ENCODE results near the gene GMPPA.
A peak's percentile ranks its signal among the peaks of the same experiment; 100 is the strongest.

The GMPPA gene

GRCh38 chr2:219460424-219460926, 38.2 kb upstream of the GMPPA start:
- 0 out of 2 replicates have a peak, but pooled peaks cover 10% of the 10 kb centered on the region for H3K36me3 ChIP-seq (ENCODE audit: insufficient read depth, low read depth, low read length)
- H3K9ac ChIP-seq (ENCODE audit: low read depth, low read length), result no peak overlapping the region; the same call in 1 of the 2 replicates
- H3K4me3 ChIP-seq (ENCODE audit: low read length), result peak overlapping the region; percentile 8; the same call in 1 of the 2 replicates
- peak overlapping the region; percentile 63 for H3K27ac ChIP-seq (ENCODE audit: low read length)
- H3K9me3 ChIP-seq (ENCODE audit: insufficient read depth, low read depth, low read length), result no peaks in the 10 kb centered on the region
- peaks cover 6% of the 10 kb centered on the region; the same call in 1 of the 2 replicates for H3K27me3 ChIP-seq (ENCODE audit: insufficient read depth, low read length)
- H3K4me1 ChIP-seq (ENCODE audit: insufficient read depth, low read length), result peaks cover 29% of the 10 kb centered on the region

- Histone ChIP-seq H3K27ac (ENCODE audit: low read length) (peak overlapping the region; percentile 63), H3K36me3 (ENCODE audit: insufficient read depth, low read depth, low read length) (0 out of 2 replicates have a peak, but pooled peaks cover 10% of the 10 kb centered on the region), H3K9ac (ENCODE audit: low read depth, low read length) (no peak overlapping the region; the same call in 1 of the 2 replicates), H3K27me3 (ENCODE audit: insufficient read depth, low read length) (peaks cover 6% of the 10 kb centered on the region; the same call in 1 of the 2 replicates), H3K4me3 (ENCODE audit: low read length) (peak overlapping the region; percentile 8; the same call in 1 of the 2 replicates), H3K4me1 (ENCODE audit: insufficient read depth, low read length) (peaks cover 29% of the 10 kb centered on the region), H3K9me3 (ENCODE audit: insufficient read depth, low read depth, low read length) (no peaks in the 10 kb centered on the region)
Measured at GRCh38 chr2:219461047-219461514, 37.6 kb upstream of the GMPPA start.

GRCh38 chr2:219461669-219462068, 37.0 kb upstream of the GMPPA start:
- peaks cover 29% of the 10 kb centered on the region for H3K4me1 ChIP-seq (ENCODE audit: insufficient read depth, low read length)
- H3K27me3 ChIP-seq (ENCODE audit: insufficient read depth, low read length), result peaks cover 6% of the 10 kb centered on the region; the same call in 1 of the 2 replicates
- no peak overlapping the region for H3K9ac ChIP-seq (ENCODE audit: low read depth, low read length)
- H3K4me3 ChIP-seq (ENCODE audit: low read length), result no peak overlapping the region
- no peaks in the 10 kb centered on the region for H3K9me3 ChIP-seq (ENCODE audit: insufficient read depth, low read depth, low read length)
- H3K27ac ChIP-seq (ENCODE audit: low read length), result peak overlapping the region; percentile 26
- 0 out of 2 replicates have a peak, but pooled peaks cover 10% of the 10 kb centered on the region for H3K36me3 ChIP-seq (ENCODE audit: insufficient read depth, low read depth, low read length)

GRCh38 chr2:219462349-219462748, 36.3 kb upstream of the GMPPA start:
- peaks cover 29% of the 10 kb centered on the region for H3K4me1 ChIP-seq (ENCODE audit: insufficient read depth, low read length)
- H3K27me3 ChIP-seq (ENCODE audit: insufficient read depth, low read length), result peaks cover 6% of the 10 kb centered on the region; the same call in 1 of the 2 replicates
- no peak overlapping the region for H3K4me3 ChIP-seq (ENCODE audit: low read length)
- 0 out of 2 replicates have a peak, but pooled peaks cover 10% of the 10 kb centered on the region for H3K36me3 ChIP-seq (ENCODE audit: insufficient read depth, low read depth, low read length)
- no peak overlapping the region for H3K27ac ChIP-seq (ENCODE audit: low read length)
- H3K9ac ChIP-seq (ENCODE audit: low read depth, low read length), result no peak overlapping the region
- H3K9me3 ChIP-seq (ENCODE audit: insufficient read depth, low read depth, low read length), result no peaks in the 10 kb centered on the region

- no peaks in the 10 kb centered on the region for H3K9me3 ChIP-seq (ENCODE audit: insufficient read depth, low read depth, low read length)
- H3K27ac ChIP-seq (ENCODE audit: low read length), result no peak overlapping the region
- peaks cover 19% of the 10 kb centered on the region for H3K4me1 ChIP-seq (ENCODE audit: insufficient read depth, low read length)
- no peak overlapping the region for H3K4me3 ChIP-seq (ENCODE audit: low read length)
- H3K36me3 ChIP-seq (ENCODE audit: insufficient read depth, low read depth, low read length), result 0 out of 2 replicates have a peak, but pooled peaks cover 10% of the 10 kb centered on the region
- H3K9ac ChIP-seq (ENCODE audit: low read depth, low read length), result no peak overlapping the region
- H3K27me3 ChIP-seq (ENCODE audit: insufficient read depth, low read length), result peaks cover 6% of the 10 kb centered on the region; the same call in 1 of the 2 replicates
Measured at GRCh38 chr2:219464286-219465032, 34.2 kb upstream of the GMPPA start.

- 0 out of 2 replicates have a peak, but pooled peaks cover 10% of the 10 kb centered on the region for H3K36me3 ChIP-seq (ENCODE audit: insufficient read depth, low read depth, low read length)
- H3K9me3 ChIP-seq (ENCODE audit: insufficient read depth, low read depth, low read length), result no peaks in the 10 kb centered on the region
- no peak overlapping the region for H3K4me3 ChIP-seq (ENCODE audit: low read length)
- H3K27ac ChIP-seq (ENCODE audit: low read length), result no peak overlapping the region
- H3K4me1 ChIP-seq (ENCODE audit: insufficient read depth, low read length), result peaks cover 7% of the 10 kb centered on the region
- H3K9ac ChIP-seq (ENCODE audit: low read depth, low read length), result no peak overlapping the region
- no peaks in the 10 kb centered on the region for H3K27me3 ChIP-seq (ENCODE audit: insufficient read depth, low read length)
Measured at GRCh38 chr2:219465659-219466561, 32.8 kb upstream of the GMPPA start.

- no peaks in the 10 kb centered on the region for H3K9me3 ChIP-seq (ENCODE audit: insufficient read depth, low read depth, low read length)
- no peak overlapping the region for H3K4me3 ChIP-seq (ENCODE audit: low read length)
- H3K27ac ChIP-seq (ENCODE audit: low read length), result no peak overlapping the region
- H3K27me3 ChIP-seq (ENCODE audit: insufficient read depth, low read length), result no peaks in the 10 kb centered on the region
- H3K4me1 ChIP-seq (ENCODE audit: insufficient read depth, low read length), result no peaks in the 10 kb centered on the region
- H3K9ac ChIP-seq (ENCODE audit: low read depth, low read length), result no peak overlapping the region
- H3K36me3 ChIP-seq (ENCODE audit: insufficient read depth, low read depth, low read length), result 0 out of 2 replicates have a peak, but pooled peaks cover 8% of the 10 kb centered on the region
Measured at GRCh38 chr2:219466816-219467735, 31.6 kb upstream of the GMPPA start.

GRCh38 chr2:219467736-219468075, 31.0 kb upstream of the GMPPA start:
- H3K27ac ChIP-seq (ENCODE audit: low read length), result no peak overlapping the region
- H3K4me1 ChIP-seq (ENCODE audit: insufficient read depth, low read length), result no peaks in the 10 kb centered on the region
- no peak overlapping the region for H3K4me3 ChIP-seq (ENCODE audit: low read length)
- H3K36me3 ChIP-seq (ENCODE audit: insufficient read depth, low read depth, low read length), result 0 out of 2 replicates have a peak, but pooled peaks cover 3% of the 10 kb centered on the region
- H3K27me3 ChIP-seq (ENCODE audit: insufficient read depth, low read length), result no peaks in the 10 kb centered on the region
- H3K9me3 ChIP-seq (ENCODE audit: insufficient read depth, low read depth, low read length), result no peaks in the 10 kb centered on the region
- H3K9ac ChIP-seq (ENCODE audit: low read depth, low read length), result no peak overlapping the region

GRCh38 chr2:219468410-219469185, 30.1 kb upstream of the GMPPA start:
- Histone ChIP-seq H3K9me3 (ENCODE audit: insufficient read depth, low read depth, low read length) (no peaks in the 10 kb centered on the region), H3K27me3 (ENCODE audit: insufficient read depth, low read length) (no peaks in the 10 kb centered on the region), H3K4me3 (ENCODE audit: low read length) (no peak overlapping the region), H3K9ac (ENCODE audit: low read depth, low read length) (no peak overlapping the region), H3K4me1 (ENCODE audit: insufficient read depth, low read length) (no peaks in the 10 kb centered on the region), H3K27ac (ENCODE audit: low read length) (no peak overlapping the region), H3K36me3 (ENCODE audit: insufficient read depth, low read depth, low read length) (no peaks in the 10 kb centered on the region)

GRCh38 chr2:219469186-219469724, 29.4 kb upstream of the GMPPA start:
- Histone ChIP-seq H3K36me3 (ENCODE audit: insufficient read depth, low read depth, low read length) (no peaks in the 10 kb centered on the region), H3K4me3 (ENCODE audit: low read length) (no peak overlapping the region), H3K9me3 (ENCODE audit: insufficient read depth, low read depth, low read length) (no peaks in the 10 kb centered on the region), H3K27ac (ENCODE audit: low read length) (no peak overlapping the region), H3K27me3 (ENCODE audit: insufficient read depth, low read length) (no peaks in the 10 kb centered on the region), H3K4me1 (ENCODE audit: insufficient read depth, low read length) (no peaks in the 10 kb centered on the region), H3K9ac (ENCODE audit: low read depth, low read length) (no peak overlapping the region)

Data from iPS-20b (cell line).